ENCODE measurements around the gene ERP44.
"Not testable (repeated sequence)": the region's sequence is repeated elsewhere in the genome, so short reads cannot be mapped to it uniquely, and the experiment has no call there.

Gene ERP44

DNA sequence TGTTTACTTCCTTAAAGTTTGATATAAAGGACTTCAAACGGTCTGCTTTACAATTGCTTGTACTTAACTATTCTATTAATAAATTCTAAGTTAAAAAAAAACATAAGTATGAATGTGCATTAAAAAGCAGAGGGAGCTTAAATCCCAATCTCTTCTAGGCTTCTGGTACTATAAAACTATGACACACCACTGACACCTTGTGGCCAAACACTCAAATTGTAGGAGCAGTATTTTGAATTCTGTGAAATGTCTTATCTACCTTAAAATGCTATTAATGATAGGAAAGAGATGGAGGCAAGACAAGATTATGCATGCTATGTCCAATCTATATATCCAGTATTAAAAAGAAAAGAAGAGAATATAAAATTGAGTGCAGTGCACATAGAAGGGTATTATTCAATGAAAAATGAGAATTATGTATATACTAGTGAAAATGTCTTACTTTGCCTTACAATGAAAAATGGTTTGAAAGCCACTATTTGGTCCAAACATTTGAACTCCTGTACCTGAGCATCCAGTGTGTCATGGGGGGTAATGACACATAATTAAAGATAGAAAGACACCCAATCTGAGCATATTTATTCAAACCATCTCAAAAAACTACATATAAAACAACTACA lies 87.6 kb downstream of the ERP44 start:
- DNase-seq (ENCODE audit: low read depth) = peak; percentile 7

DNA sequence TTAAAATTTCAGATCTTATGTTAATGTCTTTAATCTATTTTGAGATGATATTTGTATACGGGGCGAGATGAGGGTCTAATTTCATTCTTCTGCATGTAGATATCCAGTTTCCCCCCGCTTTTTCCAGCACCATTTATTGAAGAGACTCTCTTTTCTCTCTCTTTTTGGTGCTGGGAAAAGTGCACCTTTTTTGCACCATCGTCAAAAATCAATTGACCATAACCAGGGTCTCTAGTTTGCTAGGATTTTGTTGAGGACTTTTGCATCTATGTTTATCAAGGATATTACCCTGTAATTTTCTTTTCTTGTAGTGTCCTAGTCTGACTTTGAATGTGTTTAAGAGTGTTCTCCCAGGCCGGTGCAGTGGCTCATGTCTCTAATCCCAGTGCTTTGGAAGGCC lies 99.0 kb downstream of the ERP44 start:
- DNase-seq (ENCODE audit: low read depth) = no peak

DNA sequence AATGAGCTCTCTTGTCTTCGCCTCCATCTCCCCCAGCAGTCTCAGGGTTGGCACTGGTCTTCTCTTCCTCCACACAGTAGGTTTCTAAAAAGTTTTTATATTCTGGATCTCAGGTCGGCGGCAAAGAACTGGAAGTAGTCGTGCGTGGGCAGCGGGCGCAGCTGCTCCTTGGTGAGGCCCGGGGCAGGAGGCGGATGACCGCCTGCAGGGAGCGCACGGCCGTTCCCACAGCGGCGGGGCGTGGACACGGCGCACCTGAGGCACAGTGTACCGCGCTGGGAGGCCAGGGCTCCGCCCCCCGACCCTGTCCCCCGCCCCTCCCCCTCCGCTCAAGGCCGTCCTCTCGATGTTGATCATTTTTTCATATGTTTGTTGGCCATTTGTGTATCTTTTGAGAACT lies 99.9 kb downstream of the ERP44 start:
- DNase-seq (ENCODE audit: low read depth) = no peak

DNA sequence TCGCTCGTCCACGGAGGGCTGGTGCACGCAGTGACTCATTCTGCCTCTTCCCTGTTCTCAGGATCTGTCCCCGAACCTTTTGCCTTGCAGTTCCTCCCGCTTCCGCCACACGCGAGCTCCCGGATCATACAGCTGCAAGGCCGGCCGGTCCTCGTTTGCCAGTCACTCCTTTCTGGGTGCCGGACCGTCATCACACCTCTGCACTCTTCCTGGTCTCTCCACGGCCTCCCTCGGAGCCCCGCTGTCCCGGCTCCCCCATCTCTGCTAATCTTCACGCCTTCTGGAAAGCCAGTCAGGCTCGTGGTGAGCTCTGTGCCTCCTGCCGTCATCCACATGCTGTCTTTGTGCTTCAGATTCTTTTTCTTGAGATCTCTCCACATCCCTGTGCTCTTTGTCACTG lies 100.5 kb downstream of the ERP44 start:
- no peak for DNase-seq (ENCODE audit: low read depth)

DNA sequence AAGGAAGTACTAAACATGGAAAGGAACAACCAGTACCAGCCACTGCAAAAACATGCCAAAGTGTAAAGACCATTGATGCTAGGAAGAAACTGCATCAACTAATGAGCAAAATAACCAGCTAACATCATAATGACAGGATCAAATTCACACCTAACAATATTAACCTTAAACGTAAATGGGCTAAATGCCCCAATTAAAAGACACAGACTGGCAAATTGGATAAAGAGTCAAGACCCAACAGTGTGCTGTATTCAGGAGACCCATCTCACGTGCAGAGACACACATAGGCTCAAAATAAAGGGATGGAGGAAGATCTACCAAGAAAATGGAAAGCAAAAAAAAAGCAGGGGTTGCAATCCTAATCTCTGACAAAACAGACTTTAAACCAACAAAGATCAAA lies 108.3 kb downstream of the ERP44 start:
- not testable (repeated sequence) for DNase-seq (ENCODE audit: low read depth)

DNA sequence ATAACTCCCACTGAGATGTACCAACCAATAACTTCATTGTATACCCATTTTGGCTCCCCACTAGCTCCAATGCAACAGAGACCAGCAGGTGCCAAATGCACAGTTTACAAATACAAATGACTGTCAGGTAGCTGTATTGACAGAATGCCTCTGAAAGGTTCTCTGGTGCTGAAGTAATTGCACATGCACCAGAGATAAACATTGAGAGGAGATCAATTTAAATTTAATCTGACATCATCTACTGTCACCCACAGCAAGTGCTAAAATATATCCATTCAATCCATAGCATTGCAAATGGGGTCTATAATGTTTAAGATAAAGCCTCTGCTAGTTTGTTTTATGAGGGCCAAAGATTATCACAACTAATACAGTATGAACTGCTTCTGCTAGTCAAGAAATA lies 112.2 kb downstream of the ERP44 start:
- DNase-seq (ENCODE audit: low read depth) = no peak

DNA sequence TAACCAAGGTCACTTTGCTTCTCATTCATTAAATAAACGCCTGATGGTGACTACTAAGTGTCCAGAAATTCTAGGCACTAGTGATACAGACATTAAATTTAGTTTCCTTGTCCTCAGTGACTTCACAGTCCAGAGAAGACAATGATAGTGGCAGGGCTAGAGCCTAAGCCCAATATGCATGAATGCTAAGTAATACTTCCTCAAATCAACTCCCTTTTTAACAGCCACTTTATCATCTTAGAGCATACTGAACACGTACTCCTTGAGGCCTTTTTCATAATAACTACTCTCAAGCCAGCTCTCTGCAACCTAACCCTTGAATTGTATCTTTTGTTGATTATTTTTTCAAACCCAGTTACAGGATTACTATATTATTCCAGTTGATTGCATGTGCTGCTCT lies 118.2 kb downstream of the ERP44 start:
- no peak for DNase-seq (ENCODE audit: low read depth)

DNA sequence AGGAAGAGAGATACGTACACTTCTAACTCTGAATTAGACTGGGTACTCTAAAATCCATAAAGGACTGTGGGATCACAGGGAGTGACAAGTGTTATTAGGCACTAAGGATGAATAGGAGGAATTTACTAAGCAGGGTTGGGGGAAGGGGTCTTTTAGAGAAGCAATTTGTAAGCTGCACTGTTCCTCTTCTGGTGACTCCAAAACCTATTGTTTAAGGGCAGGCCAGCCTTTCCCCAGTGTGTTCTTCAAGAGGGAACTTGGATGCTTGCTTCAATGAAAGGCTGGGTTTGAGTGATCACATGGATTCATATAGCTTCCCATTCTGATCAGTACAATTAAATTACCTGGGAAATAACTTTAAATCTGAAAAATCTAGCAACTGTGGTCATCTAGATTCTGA lies 120.6 kb downstream of the ERP44 start:
- DNase-seq (ENCODE audit: low read depth) = no peak

DNA sequence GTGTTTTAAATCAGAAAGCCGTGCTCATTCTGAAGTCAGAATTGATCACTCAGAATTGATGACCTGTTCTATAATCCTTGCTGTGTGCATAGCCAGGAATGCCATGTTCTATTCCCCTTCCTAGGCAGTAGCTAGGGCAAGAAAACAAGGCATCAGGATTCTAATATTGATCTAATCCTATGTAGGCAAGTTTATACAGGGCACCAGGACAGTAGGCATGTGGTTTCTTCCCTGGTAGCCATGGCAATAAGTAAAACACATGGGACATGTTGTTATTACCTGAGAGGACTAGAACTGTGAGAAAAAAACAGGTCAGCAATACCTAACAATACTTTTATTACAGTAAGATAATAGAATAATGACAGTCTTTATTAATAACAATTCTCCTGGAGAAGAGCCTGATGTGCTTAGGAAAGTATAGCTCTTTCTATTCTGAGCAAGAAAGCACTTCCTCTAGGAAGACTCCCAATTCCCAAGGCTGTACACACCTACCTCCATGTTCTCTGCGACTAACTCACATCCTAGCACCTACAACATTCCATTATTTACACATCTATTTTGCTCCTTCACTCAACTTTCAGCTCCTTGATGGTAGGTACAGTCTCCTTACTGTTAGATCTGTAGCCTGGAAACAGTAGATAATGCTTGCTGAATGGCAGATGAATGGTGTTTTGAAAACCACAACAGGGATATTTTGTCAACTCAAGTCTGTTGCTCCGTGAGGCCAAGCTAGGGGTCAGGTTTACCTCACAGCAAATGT lies 121.6 kb downstream of the ERP44 start:
- no peak for DNase-seq (ENCODE audit: low read depth)

DNA sequence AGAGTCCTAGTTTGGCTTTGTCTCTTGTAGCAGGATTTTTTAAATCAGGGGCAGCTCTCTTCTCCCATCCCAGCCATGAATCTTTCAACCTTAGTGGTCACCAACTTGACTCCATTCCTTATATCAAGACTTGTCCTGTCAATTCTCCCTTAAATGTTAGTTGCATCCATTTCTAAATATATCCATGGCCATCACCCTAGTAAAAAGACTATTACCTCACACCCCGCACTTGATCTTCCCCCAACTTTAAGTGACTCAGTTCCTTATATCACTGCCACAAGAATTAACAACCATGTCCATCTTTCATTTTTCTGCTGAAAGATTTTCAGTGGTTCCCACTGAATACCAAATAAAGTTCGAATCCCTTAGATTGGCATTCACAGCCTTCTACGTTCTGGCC lies 125.3 kb downstream of the ERP44 start:
- DNase-seq (ENCODE audit: low read depth) = no peak

DNA sequence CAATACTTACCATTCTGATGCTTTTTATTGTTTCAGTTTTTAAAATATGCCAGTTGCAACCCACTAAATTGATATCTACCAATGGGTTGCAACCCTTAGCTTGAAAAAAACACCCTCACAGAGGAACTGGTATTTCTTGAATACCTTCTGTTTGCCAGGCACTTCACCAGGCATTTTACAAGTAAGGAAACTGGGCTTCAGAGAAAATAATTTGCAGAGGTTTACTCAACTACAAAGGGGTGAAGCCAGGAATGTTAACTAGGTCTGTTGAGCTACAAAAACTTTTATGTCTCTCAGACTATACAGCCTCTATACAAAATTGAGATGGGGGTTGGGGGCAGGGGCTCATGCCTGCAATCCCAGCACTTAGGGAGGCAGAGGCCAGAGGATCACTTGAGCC lies 127.4 kb downstream of the ERP44 start:
- DNase-seq (ENCODE audit: low read depth) = no peak

DNA sequence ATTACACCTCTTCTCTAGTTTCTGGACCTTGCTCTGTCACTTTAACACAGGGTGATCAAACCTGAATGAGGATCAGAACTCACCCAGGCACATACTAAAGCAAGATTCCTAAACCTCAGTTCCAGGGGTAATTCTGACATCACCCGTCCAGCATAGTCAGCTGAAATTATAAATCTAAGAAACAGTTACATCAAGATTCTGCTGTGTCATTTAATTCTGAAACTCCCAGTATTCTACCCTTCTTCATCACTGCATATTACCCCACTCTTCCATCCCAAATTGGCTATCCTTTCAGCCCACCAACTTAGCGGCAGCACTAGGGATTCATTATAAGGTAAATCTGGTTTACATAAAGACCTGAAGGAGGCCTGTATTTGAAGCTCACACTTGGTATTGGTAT lies 128.3 kb downstream of the ERP44 start:
- DNase-seq (ENCODE audit: low read depth) = no peak

DNA sequence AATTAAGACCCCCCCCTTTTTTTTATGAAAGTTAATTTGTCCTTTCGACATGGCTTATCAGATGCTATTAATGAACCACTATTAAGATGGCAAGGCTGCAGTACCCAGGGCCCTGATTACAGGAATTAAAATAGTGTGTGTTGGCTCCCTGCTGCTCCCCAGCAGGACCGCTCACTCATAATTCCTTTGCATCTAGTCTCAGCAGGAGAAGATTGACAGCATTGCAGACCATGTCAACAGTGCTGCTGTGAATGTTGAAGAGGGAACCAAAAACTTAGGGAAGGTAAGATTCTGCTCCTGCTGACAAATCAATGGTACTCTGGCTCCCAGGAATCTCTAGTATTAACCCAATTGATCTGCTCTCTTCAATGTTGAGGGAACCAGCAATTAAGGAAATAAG lies 131.3 kb downstream of the ERP44 start:
- no peak for DNase-seq (ENCODE audit: low read depth)

DNA sequence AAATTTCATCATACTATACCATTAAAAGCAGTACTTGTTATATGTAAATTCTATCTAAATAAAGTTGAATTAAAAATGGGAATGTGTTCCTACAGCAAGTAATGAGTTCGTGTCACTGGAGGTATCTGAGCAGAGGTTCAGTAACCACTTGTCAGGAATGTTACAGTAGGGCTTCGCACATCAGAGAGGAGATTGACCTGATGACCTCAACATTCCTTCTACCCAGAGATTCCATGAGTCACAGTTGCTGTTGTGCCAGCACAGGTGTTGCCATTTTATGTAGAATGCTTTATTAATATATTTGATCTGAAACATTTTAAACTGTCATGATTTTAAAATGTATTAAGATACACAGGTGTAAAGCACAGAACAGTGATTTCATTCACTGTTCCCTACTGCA lies 132.1 kb downstream of the ERP44 start:
- DNase-seq (ENCODE audit: low read depth) = no peak

DNA sequence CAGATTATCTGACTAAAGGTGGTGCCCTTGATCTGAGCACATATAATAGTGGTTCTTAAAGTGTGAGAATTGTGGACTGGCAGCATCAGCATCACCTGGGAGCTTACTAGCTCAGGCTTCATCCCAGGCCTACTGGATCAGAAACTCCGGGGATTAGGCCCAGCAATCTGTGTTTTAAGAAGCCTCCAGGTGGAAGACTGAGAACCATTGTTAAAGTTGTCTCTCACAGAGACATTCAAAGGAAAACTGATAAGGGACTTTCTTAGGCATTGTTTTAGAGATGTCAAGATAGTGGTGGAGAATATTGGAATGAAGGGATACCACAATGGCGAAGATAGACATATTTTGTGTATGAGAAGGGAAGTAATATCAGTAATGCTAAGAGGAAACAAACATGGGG lies 132.8 kb downstream of the ERP44 start:
- no peak for DNase-seq (ENCODE audit: low read depth)

DNA sequence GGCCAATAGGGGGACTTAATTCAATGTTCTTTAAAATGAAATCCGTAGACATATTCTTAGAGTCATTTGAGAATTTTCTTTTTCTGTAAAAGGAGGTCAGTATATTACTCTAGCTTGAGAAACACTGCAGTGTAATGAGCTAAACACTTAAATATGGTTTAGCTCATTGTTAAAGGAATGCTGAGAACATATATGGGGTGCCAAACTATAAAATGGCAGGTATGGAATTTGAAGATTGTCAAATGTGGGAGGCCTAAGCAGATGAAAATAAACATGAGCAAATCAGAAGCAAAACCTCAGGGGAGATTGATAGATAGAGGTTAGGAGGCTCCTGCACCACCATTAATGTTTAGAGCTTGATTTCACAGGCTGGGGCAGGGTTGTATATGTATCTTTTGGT lies 134.5 kb downstream of the ERP44 start:
- no peak for DNase-seq (ENCODE audit: low read depth)

DNA sequence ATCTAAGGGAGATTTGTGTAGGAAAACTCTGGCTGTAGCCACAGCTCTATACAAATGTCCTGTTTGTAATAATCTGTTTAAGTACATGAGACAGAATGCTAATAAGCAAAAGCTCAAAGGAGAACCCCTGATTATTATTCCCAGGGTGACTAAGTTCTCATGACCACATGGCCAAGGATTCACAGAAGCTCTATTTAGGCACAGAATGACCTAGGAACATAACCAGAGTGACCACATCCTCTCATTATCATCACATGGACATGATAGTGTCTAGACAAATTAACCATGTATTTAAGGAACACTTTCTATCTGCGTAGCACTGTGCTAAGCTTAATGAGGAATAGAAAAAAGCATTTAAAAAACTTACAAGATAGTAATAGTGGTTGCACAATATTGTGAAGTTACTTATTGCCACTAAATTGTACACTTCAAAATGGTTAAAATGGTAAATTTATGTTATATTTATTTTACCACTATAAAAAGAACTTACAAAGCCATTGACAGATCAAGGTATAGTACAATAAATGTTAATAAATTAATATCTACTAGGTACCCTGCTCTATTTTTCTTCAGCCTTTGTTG lies 136.0 kb downstream of the ERP44 start:
- no peak for DNase-seq (ENCODE audit: low read depth)

DNA sequence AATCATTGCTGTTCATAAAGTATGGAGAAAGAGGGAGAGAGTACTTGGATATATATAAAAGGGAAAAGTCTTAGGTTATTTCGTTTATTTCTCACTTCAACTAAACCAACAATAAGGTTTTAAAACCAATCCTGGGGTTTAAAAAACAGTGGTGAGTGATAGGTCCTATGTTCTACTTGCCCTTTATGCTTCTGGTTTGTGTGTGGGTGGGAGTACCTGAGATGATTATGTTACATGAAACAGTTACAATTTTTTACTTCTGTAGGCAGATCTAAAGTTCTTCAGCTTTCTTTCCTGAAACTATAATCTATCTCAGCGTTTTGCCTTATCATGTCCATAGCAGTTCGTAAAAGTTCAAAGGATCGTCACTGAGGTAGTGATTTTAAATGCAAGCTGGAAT lies 143.2 kb downstream of the ERP44 start:
- no peak for DNase-seq (ENCODE audit: low read depth)

DNA sequence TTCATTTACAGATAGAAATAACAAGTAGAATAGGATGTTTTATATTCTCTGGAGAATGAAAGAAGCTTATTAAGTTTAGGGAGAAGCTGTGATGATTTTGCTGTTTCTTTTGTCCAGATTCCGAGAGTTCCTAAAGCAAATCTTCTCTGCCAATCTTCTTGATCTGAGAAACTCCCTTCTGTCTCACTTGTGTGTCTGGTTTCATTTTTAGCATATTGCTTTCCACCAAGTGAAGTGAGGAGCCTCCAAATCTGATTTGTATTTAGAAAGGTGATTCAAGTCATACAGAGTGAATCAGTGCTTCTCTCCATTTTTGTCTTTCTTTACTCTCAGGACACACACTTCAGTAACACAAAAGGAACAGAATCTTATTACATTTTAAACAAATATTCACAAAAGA lies 144.0 kb downstream of the ERP44 start:
- no peak for DNase-seq (ENCODE audit: low read depth)

DNA sequence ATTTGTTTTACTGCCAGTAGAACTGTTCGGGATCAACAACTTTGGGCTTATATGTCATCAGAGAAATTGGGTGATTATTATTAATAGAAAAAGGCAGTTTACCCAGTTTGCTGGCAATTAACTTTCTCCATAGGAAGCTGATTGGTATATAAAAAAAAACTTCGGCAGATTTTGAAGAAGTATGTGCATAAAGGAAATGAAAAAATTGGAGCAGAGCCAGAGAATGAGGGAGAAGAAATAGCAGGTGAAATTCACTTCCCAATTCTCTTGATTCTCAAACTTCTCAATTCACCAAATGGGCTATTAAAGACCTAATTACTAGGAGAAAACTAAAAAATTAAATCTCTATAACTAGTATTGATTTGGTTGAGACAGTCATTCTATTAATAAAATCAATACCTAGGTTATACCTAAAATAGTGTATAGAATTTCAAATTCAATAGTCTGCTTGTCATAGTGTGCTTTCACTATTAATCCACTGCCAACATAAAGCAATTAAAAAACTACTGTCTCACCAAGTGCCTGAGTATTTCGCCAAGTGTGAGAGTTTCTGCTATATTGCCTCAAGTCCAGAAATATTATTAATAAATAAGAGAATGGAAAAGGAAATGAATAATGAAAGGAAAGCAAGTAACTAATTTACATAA lies 144.8 kb downstream of the ERP44 start:
- no peak for DNase-seq (ENCODE audit: low read depth)

DNA sequence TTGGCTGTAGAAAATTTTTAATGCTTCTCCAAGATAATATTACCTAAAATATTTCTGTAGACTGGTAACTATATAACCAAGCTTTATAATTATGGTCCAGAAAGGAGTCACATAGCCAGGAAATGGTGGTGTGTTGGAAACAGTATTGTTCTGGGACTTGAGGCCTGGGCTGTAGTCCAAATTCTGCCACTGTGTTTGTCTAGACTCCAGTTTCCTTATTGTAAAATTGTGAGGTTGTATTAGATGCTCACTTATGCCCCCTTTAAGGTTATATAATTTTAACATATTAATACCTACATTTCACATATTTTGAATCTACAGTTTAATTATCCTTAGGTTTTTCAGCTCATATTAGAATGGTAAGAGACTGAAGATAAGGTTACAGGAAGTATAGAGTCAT lies 149.9 kb downstream of the ERP44 start:
- DNase-seq (ENCODE audit: low read depth) = no peak

DNA sequence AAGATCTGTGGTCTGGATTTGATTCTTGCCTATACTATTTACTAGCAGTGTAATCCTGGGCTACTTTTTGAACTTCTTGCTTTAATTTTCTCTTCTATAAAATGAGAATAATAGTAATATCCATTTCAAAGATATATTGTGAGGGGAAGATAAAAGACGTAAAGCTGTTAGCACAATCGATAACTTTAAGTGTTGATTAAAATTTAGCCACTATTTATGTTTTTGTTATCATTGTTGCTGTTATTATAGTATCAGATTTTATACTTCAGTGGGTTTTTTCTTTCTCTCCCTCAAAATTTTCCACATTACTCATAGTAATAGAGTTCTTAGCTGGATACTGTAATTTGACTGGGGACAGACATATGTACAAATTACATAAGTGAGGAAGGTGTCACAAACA lies 150.3 kb downstream of the ERP44 start:
- DNase-seq (ENCODE audit: low read depth) = no peak

DNA sequence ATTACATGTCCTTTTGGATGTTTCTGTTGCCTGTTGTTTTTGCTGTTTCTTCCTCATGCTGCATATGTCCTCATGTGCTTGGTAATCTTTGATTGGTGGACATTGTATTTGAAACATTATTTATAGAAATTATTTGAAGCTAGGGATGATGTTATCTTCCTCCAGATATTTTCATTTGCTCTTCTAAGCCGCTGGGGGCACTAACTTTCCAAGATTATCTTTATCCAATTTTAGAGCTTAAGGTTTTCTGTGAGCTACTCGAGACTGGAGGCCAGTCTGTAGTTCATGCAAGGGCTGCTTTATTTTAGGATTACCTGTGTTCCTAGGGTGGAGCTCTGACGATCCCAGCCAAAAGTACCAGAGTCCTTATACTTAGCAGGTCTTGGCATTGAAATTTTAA lies 151.4 kb downstream of the ERP44 start:
- no peak for DNase-seq (ENCODE audit: low read depth)

Measured in CMK (cell line).